ENCODE data around the gene LPCAT1.

GRCh38 chr5:1483064-1483463, 40.7 kb downstream of the LPCAT1 start:
- TF ChIP-seq CTCF (IDR thresholded peaks at IDR 0.05) (no peak), REST (IDR thresholded peaks at IDR 0.05; ENCODE audit: insufficient read depth in 1 of 2, low read depth in 2 of 2, low read length in 1 of 2) (no peak), POLR2AphosphoS5 (IDR thresholded peaks at IDR 0.05; ENCODE audit: low read depth, low read length) (no peak)

Measured in Panc1 (cell line).